MM.1S (cell line): ENCODE measurements around the gene PRSS3.

Experiments
- CTCF ChIP-seq: fragments of 300-600 bp; sonication (generic); IDR thresholded peaks from 2 replicates; pipeline ENCODE4 v1.5.1; 2016; ENCODE audit warnings: antibody characterized with exemption, low read length, mixed read lengths
- EZH2 ChIP-seq: fragments of 300-600 bp; sonication (generic); optimal IDR thresholded peaks from 2 replicates; pipeline ENCODE3; 2017; ENCODE audit warnings: low read depth, mild to moderate bottlenecking, antibody characterized with exemption, low read length, mixed read lengths

DNA sequence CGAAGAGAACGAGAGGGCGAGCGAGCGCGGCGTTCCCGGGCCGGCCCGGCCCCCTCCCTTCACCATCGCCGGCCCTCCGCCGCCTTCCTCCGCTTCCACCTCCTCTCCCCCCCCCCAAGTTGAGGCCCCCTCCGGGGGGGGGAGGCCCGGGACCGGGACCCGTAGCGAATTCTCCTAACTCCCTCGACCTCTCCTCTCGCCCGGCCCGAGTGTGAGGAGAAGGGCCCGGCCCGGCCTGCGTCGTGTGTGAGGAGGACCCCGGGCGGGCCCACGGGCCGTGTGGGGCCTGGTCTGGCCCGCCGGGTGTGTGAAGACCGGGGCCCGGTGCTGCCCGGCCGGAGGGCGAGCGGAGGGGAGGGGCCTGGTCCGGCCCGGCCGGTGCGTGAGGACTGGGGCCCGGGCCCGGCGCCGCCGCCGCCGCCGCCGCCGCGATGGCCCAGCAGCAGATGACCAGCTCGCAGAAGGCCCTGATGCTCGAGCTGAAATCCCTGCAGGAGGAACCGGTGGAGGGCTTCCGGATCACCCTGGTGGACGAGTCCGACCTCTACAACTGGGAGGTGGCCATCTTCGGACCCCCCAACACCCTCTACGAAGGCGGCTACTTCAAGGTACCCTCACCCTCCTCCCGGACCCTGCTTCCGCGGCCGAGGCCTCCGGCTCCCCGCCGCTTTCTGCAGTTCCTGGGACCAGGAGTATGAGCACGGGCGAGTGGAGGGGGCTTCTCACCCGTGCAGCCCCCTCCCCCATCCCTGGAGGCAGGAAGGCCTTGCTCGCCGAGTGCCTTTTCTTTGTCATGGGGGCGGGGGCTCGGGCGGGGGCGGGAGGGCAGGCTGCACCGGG, 22.2 kb downstream of the PRSS3 start:
- TF ChIP-seq CTCF (no peak), EZH2 (no peak)
